Aorta (tissue), 5 donors: ENCODE data around the gene KRTDAP. TPM values are rescaled to one million over a fixed set of nuclear protein-coding genes. Genes with fewer than 3 reads are reported as not detected.

Experiments used
- ATAC-seq: fragments of 200-7000 bp; cut with Tn5 transposase; one replicate; pipeline ENCODE4 v1.9.1; 2022; ENCODE audit warnings: moderate library complexity; ENCODE audit not compliant: low FRiP score
- DNase-seq, 2 donors: peaks; one replicate each; pipeline ENCODE4 v3.0.0-alpha.2; 2020
- H3K27ac ChIP-seq, 2 donors: one replicate each; pipeline ENCODE4 v1.5.1; 2013; ENCODE audit warnings: low read length in 2 of 2, mild to moderate bottlenecking in 2 of 2, moderate library complexity in 2 of 2, control low read depth in 1 of 2, inconsistent platforms in 1 of 2, low read depth in 1 of 2
- H3K27me3 ChIP-seq, 2 donors: one replicate each; pipeline ENCODE4 v1.6.1; 2013; ENCODE audit warnings: control low read depth in 1 of 2, low read length in 1 of 2, mild to moderate bottlenecking in 1 of 2, moderate library complexity in 1 of 2; ENCODE audit not compliant: insufficient read depth in 2 of 2, control insufficient read depth in 1 of 2
- H3K36me3 ChIP-seq, 2 donors: one replicate each; pipeline ENCODE4 v1.6.1; 2013; ENCODE audit warnings: control low read depth in 1 of 2, low read length in 1 of 2, mild to moderate bottlenecking in 1 of 2; ENCODE audit not compliant: insufficient read depth in 2 of 2, control insufficient read depth in 1 of 2
- H3K4me1 ChIP-seq, 2 donors: one replicate each; pipeline ENCODE4 v1.6.1; 2013; ENCODE audit warnings: low read length in 2 of 2, control low read depth in 1 of 2, mild to moderate bottlenecking in 1 of 2, moderate library complexity in 1 of 2; ENCODE audit not compliant: insufficient read depth in 2 of 2, control insufficient read depth in 1 of 2
- H3K4me3 ChIP-seq, 2 donors: one replicate each; pipeline ENCODE4 v1.5.1; 2013; ENCODE audit warnings: low read length in 2 of 2, control low read depth in 1 of 2, mild to moderate bottlenecking in 1 of 2
- H3K9me3 ChIP-seq: one replicate; pipeline ENCODE4 v1.6.1; 2013; ENCODE audit warnings: mild to moderate bottlenecking, low read length; ENCODE audit not compliant: control insufficient read depth
- WGBS, 2 donors: extraction: QIAGEN DNeasy Blood & Tissue Kit; methylation state at CpG; one replicate each; pipeline ENCODE4 v1.1.7; 2013; 5-methylcytosine and 5-hydroxymethylcytosine counted together
- intact Hi-C, 2 donors: fragments of 100-400 bp; cut with DNase I; formaldehyde crosslinking; loops; one replicate each; pipeline versions ENCODE4 v1.14.2 to v1.15.0; 2022
- polyA plus RNA-seq, 2 donors: library from polyadenylated mRNA; stranded (reverse); fragments of 200-250 nt; gene quantifications; one replicate each; pipeline ENCODE4 v1.2.3, GENCODE V29; 2013
- total RNA-seq, 2 donors: library from RNA; stranded (reverse); fragmentation: NEBNext Ultra II Directional; extraction: Animal tissue kit (Norgen Biotek cat#: 25700); gene quantifications; one replicate each; pipeline ENCODE4 v1.2.1, GENCODE V29; 2021
- donor health status: healthy with polysubstance abuse.
- donor health status: Bipolar disorder and iron deficiency.
- donor health status: DM: no; HTN: no; CAD: no.
- donor health status: DM: no; HTN: no; CAD: no.
- donor health status: DM: yes; HTN: yes; CAD: no.

Gene KRTDAP
- total and polyA plus RNA-seq, 4 donors: not detected

GRCh38 chr19:35508129-35508528 is 17.9 kb upstream of the KRTDAP start:
- DNase-seq: no peak
- intact Hi-C loops: loop anchor here in 1 of 2 donors (5.0 kb wide), 1 partner anchor 104 kb away; the partner anchor contains the start of gene HAUS5
- Histone ChIP-seq H3K36me3 (no peaks in the 10 kb centered on the region), H3K4me3 (no peak overlapping the region), H3K9me3 (no peaks in the 10 kb centered on the region), H3K4me1 (no peaks in the 10 kb centered on the region), H3K27ac (no peak overlapping the region), H3K27me3 (no peaks in the 10 kb centered on the region)
- no peak for ATAC-seq
- 94 to 96% methylated on average over 3 of the region's 3 CpGs for WGBS, 2 donors

- H3K27me3 ChIP-seq: no peaks in the 10 kb centered on the region
- no peak overlapping the region for H3K27ac ChIP-seq
- no peaks in the 10 kb centered on the region for H3K4me1 ChIP-seq
- intact Hi-C loops: loop anchor here in 1 of 2 donors (5.0 kb wide), 1 partner anchor 105 kb away; the partner anchor contains the start of gene HAUS5
- no peak for DNase-seq
- 85 to 89% methylated on average over 11 of the region's 11 CpGs for WGBS, 2 donors
- H3K4me3 ChIP-seq: no peak overlapping the region
- no peak for ATAC-seq
- H3K36me3 ChIP-seq: no peaks in the 10 kb centered on the region
- no peaks in the 10 kb centered on the region for H3K9me3 ChIP-seq
Observed at GRCh38 chr19:35507561-35507960, 17.3 kb upstream of the KRTDAP start.

GRCh38 chr19:35506011-35506410 is 15.7 kb upstream of the KRTDAP start:
- Histone ChIP-seq H3K9me3 (no peaks in the 10 kb centered on the region), H3K27ac (no peak overlapping the region), H3K27me3 (no peaks in the 10 kb centered on the region), H3K4me3 (no peak overlapping the region), H3K36me3 (no peaks in the 10 kb centered on the region), H3K4me1 (no peaks in the 10 kb centered on the region)
- intact Hi-C loops: loop anchor here in 1 of 2 donors (5.0 kb wide), 1 partner anchor 106 kb away; the partner anchor contains the start of gene HAUS5
- no peak for ATAC-seq
- no peak for DNase-seq
- 89 to 91% methylated on average over 7 of the region's 7 CpGs for WGBS, 2 donors

GRCh38 chr19:35502751-35503150 is 12.5 kb upstream of the KRTDAP start:
- H3K36me3 ChIP-seq: no peaks in the 10 kb centered on the region
- 84 to 88% methylated on average over 4 of the region's 4 CpGs for WGBS, 2 donors
- ATAC-seq (no peak), DNase-seq (peak in 1 of 2 donors; percentile 22)
- H3K4me1 ChIP-seq: no peaks in the 10 kb centered on the region
- H3K27me3 ChIP-seq: no peaks in the 10 kb centered on the region
- H3K9me3 ChIP-seq: no peaks in the 10 kb centered on the region
- no peak overlapping the region for H3K27ac ChIP-seq
- intact Hi-C loops: no loop called here
- H3K4me3 ChIP-seq: no peak overlapping the region

- Histone ChIP-seq H3K36me3 (no peaks in the 10 kb centered on the region), H3K9me3 (no peaks in the 10 kb centered on the region), H3K4me3 (no peak overlapping the region), H3K27ac (no peak overlapping the region), H3K27me3 (no peaks in the 10 kb centered on the region), H3K4me1 (no peaks in the 10 kb centered on the region)
- DNase-seq (peak in 1 of 2 donors; percentile 64), ATAC-seq (no peak)
- intact Hi-C loops: no loop called here
- WGBS, 2 donors: 81 to 85% methylated on average over 15 of the region's 15 CpGs
Observed at GRCh38 chr19:35501684-35502083, 11.4 kb upstream of the KRTDAP start.

- Histone ChIP-seq H3K9me3 (no peaks in the 10 kb centered on the region), H3K27ac (no peak overlapping the region), H3K36me3 (no peaks in the 10 kb centered on the region), H3K27me3 (no peaks in the 10 kb centered on the region), H3K4me3 (no peak overlapping the region), H3K4me1 (no peaks in the 10 kb centered on the region)
- intact Hi-C loops: no loop called here
- ATAC-seq: no peak
- WGBS, 2 donors: 87 to 90% methylated on average over 10 of the region's 10 CpGs
- no peak for DNase-seq
Observed at GRCh38 chr19:35500611-35501010, 10.3 kb upstream of the KRTDAP start.

GRCh38 chr19:35498984-35499527 is 8.8 kb upstream of the KRTDAP start:
- intact Hi-C loops: loop anchor here (5.0 to 10.0 kb wide), 3 partner anchors 222 to 434 kb away; no protein-coding TSS in a partner anchor
- Histone ChIP-seq H3K36me3 (no peaks in the 10 kb centered on the region), H3K9me3 (no peaks in the 10 kb centered on the region), H3K27ac (no peak overlapping the region), H3K4me3 (no peak overlapping the region), H3K4me1 (no peaks in the 10 kb centered on the region), H3K27me3 (no peaks in the 10 kb centered on the region)
- no peak for ATAC-seq
- DNase-seq: no peak
- WGBS, 2 donors: 78 to 83% methylated on average over 9 of the region's 9 CpGs

- ATAC-seq (no peak), DNase-seq (no peak)
- H3K9me3 ChIP-seq: no peaks in the 10 kb centered on the region
- WGBS, 2 donors: 77 to 88% methylated on average over 3 of the region's 3 CpGs
- H3K4me3 ChIP-seq: no peak overlapping the region
- H3K27me3 ChIP-seq: no peaks in the 10 kb centered on the region
- H3K27ac ChIP-seq: no peak overlapping the region
- no peaks in the 10 kb centered on the region for H3K4me1 ChIP-seq
- H3K36me3 ChIP-seq: no peaks in the 10 kb centered on the region
- intact Hi-C loops: loop anchor here (5.0 to 10.0 kb wide), 3 partner anchors 221 to 433 kb away; no protein-coding TSS in a partner anchor
Observed at GRCh38 chr19:35498220-35498619, 8.0 kb upstream of the KRTDAP start.

GRCh38 chr19:35497406-35497805 is 7.1 kb upstream of the KRTDAP start:
- intact Hi-C loops: loop anchor here (5.0 to 10.0 kb wide), 3 partner anchors 220 to 433 kb away; no protein-coding TSS in a partner anchor
- DNase-seq (no peak), ATAC-seq (no peak)
- Histone ChIP-seq H3K36me3 (no peaks in the 10 kb centered on the region), H3K27me3 (no peaks in the 10 kb centered on the region), H3K4me3 (no peak overlapping the region), H3K9me3 (no peaks in the 10 kb centered on the region), H3K27ac (no peak overlapping the region), H3K4me1 (no peaks in the 10 kb centered on the region)
- WGBS, 2 donors: 68 to 72% methylated on average over 14 of the region's 14 CpGs
